Liver (tissue), 9 donors: ENCODE results near the gene PVALEF. TPM values are rescaled to one million over a fixed set of nuclear protein-coding genes. Genes with fewer than 3 reads are reported as not detected.

Source experiments
- DNase-seq: peaks from one replicate; pipeline ENCODE4 v3.0.0-alpha.2; 2017; ENCODE audit warnings: low spot score
- H3K27ac ChIP-seq, 2 donors: one replicate each; pipeline ENCODE4 v1.7.0; 2013; ENCODE audit warnings: inconsistent platforms in 2 of 2, low read length in 2 of 2, control low read depth in 1 of 2, low read depth in 1 of 2, mild to moderate bottlenecking in 1 of 2
- H3K27me3 ChIP-seq, 4 donors: one replicate each; pipeline versions ENCODE4 v1.6.1 to v1.7.0; 2013; ENCODE audit warnings: low read length in 3 of 4, inconsistent platforms in 1 of 4, mild to moderate bottlenecking in 1 of 4, moderate library complexity in 1 of 4; ENCODE audit not compliant: control insufficient read depth in 4 of 4, insufficient read depth in 4 of 4
- H3K36me3 ChIP-seq, 4 donors: one replicate each; pipeline versions ENCODE4 v1.6.1 to v1.7.0; 2013; ENCODE audit warnings: low read length in 3 of 4, mild to moderate bottlenecking in 3 of 4, low read depth in 1 of 4, moderate library complexity in 1 of 4; ENCODE audit not compliant: control insufficient read depth in 4 of 4, insufficient read depth in 3 of 4
- H3K4me1 ChIP-seq, 4 donors: one replicate each; pipeline versions ENCODE4 v1.6.1 to v1.7.0; 2013; ENCODE audit warnings: low read length in 3 of 4, mild to moderate bottlenecking in 3 of 4, moderate library complexity in 1 of 4; ENCODE audit not compliant: control insufficient read depth in 4 of 4, insufficient read depth in 4 of 4
- H3K4me3 ChIP-seq, 3 donors: one replicate each; pipeline versions ENCODE4 v1.6.1 to v1.7.0; 2013; ENCODE audit warnings: low read length in 3 of 3, control low read depth in 1 of 3, low read depth in 1 of 3, mild to moderate bottlenecking in 1 of 3
- H3K9ac ChIP-seq, 2 donors: one replicate each; pipeline ENCODE4 v1.7.0; 2013; ENCODE audit warnings: low read length in 2 of 2, mild to moderate bottlenecking in 2 of 2, moderate library complexity in 2 of 2, control low read depth in 1 of 2, low read depth in 1 of 2
- H3K9me3 ChIP-seq, 4 donors: one replicate each; pipeline versions ENCODE4 v1.6.1 to v1.7.0; 2013; ENCODE audit warnings: low read length in 3 of 4; ENCODE audit not compliant: control insufficient read depth in 4 of 4
- ATF3 ChIP-seq: IDR thresholded peaks from 2 replicates; pipeline ENCODE4 v1.6.1; 2016; ENCODE audit warnings: antibody characterized with exemption
- CTCF ChIP-seq: fragments of 150-350 bp; IDR thresholded peaks from 2 replicates; pipeline ENCODE4 v1.5.1; 2017; ENCODE audit warnings: improper control_type of control experiment, low read depth, low read length; ENCODE audit not compliant: missing input control
- EGR1 ChIP-seq, 2 donors: IDR thresholded peaks; 2 replicates each; pipeline ENCODE4 v1.6.1; 2016 to 2018; ENCODE audit warnings: antibody characterized with exemption in 2 of 2, low read depth in 2 of 2
- FOXA1 ChIP-seq: IDR thresholded peaks from 2 replicates; pipeline ENCODE4 v1.6.1; 2016; ENCODE audit warnings: antibody characterized with exemption
- FOXA2 ChIP-seq: IDR thresholded peaks from 2 replicates; pipeline ENCODE4 v1.6.1; 2016; ENCODE audit warnings: antibody characterized with exemption
- GABPA ChIP-seq, 2 donors: IDR thresholded peaks in 1 of 2; conservative IDR thresholded peaks in 1 of 2; 2 replicates each; pipeline ENCODE4 v1.6.1; 2016; ENCODE audit warnings: antibody characterized with exemption in 2 of 2, mild to moderate bottlenecking in 1 of 2, moderate library complexity in 1 of 2
- HNF4A ChIP-seq, 2 donors: conservative IDR thresholded peaks; 2 replicates each; pipeline ENCODE4 v1.6.1; 2016; ENCODE audit warnings: antibody characterized with exemption in 2 of 2, mild to moderate bottlenecking in 2 of 2
- HNF4G ChIP-seq: IDR thresholded peaks from 2 replicates; pipeline ENCODE4 v1.6.1; 2016; ENCODE audit warnings: antibody characterized with exemption
- JUND ChIP-seq, 2 donors: IDR thresholded peaks; 2 replicates each; pipeline ENCODE4 v1.6.1; 2016; ENCODE audit warnings: antibody characterized with exemption in 2 of 2
- MAX ChIP-seq: IDR thresholded peaks from 2 replicates; pipeline ENCODE4 v1.6.1; 2016; ENCODE audit warnings: antibody characterized with exemption
- NR2F2 ChIP-seq: IDR thresholded peaks from 2 replicates; pipeline ENCODE4 v1.6.1; 2016; ENCODE audit warnings: antibody characterized with exemption
- RAD21 ChIP-seq, 2 donors: IDR thresholded peaks; 2 replicates each; pipeline ENCODE4 v1.6.1; 2016; ENCODE audit warnings: antibody characterized with exemption in 2 of 2, mild to moderate bottlenecking in 2 of 2
- REST ChIP-seq: IDR thresholded peaks from 2 replicates; pipeline ENCODE4 v1.6.1; 2016; ENCODE audit warnings: antibody characterized with exemption, mild to moderate bottlenecking
- RXRA ChIP-seq, 2 donors: IDR thresholded peaks; 2 replicates each; pipeline ENCODE4 v1.6.1; 2017 to 2018; ENCODE audit warnings: antibody characterized with exemption in 2 of 2, mild to moderate bottlenecking in 1 of 2
- SP1 ChIP-seq: IDR thresholded peaks from 2 replicates; pipeline ENCODE4 v1.6.1; 2018; ENCODE audit warnings: antibody characterized with exemption, mild to moderate bottlenecking
- TAF1 ChIP-seq: conservative IDR thresholded peaks from 2 replicates; pipeline ENCODE4 v1.6.1; 2016; ENCODE audit warnings: antibody characterized with exemption, mild to moderate bottlenecking
- YY1 ChIP-seq: IDR thresholded peaks from 2 replicates; pipeline ENCODE4 v1.6.1; 2016; ENCODE audit warnings: antibody characterized with exemption, mild to moderate bottlenecking
- ZBTB33 ChIP-seq: IDR thresholded peaks from 2 replicates; pipeline ENCODE4 v1.6.1; 2016; ENCODE audit warnings: antibody characterized with exemption
- WGBS: extraction: QIAGEN DNeasy Blood & Tissue Kit; methylation state at CpG from one replicate; pipeline ENCODE4 v1.1.7; 2013; 5-methylcytosine and 5-hydroxymethylcytosine counted together
- polyA plus RNA-seq, 2 donors: library from polyadenylated mRNA; stranded (reverse) in 1 of 2; unstranded in 1 of 2; fragments of 200-250 nt in 1 of 2; fragments of >200 nt in 1 of 2; fragmentation: Nextera tagmentation in 1 of 2; extraction: Ambion mirVana in 1 of 2; gene quantifications; one replicate each; pipeline versions ENCODE4 v1.2.1 to v1.2.3, GENCODE V29; 2013 to 2015
- total RNA-seq, 2 donors: library from RNA; depleted of rRNA; stranded (reverse); fragments of >200 nt; gene quantifications; one replicate each; pipeline ENCODE4 v1.2.3, GENCODE V29; 2014
- donor health status: healthy.
- donor health status: healthy.
- donor health status: healthy.
- donor health status: healthy.
- donor health status: healthy.

The PVALEF gene
- total and polyA plus RNA-seq, 4 donors, result not detected

- no peaks in the 10 kb centered on the region for H3K4me1 ChIP-seq
- no peaks in the 10 kb centered on the region for H3K36me3 ChIP-seq
- H3K27me3 ChIP-seq, result no peaks in the 10 kb centered on the region
- no peak overlapping the region for H3K27ac ChIP-seq
- no peak for DNase-seq
- no peak overlapping the region for H3K9ac ChIP-seq
- H3K4me3 ChIP-seq, result no peak overlapping the region
- 84% methylated on average over 8 of the region's 8 CpGs for WGBS
- no peaks in the 10 kb centered on the region for H3K9me3 ChIP-seq
- TF ChIP-seq JUND (IDR thresholded peaks at IDR 0.05) (no peak), HNF4G (no peak), ATF3 (no peak), HNF4A (conservative IDR thresholded peaks at IDR 0.05) (no peak), FOXA1 (no peak), REST (no peak), CTCF (no peak), YY1 (no peak), FOXA2 (no peak), GABPA (IDR thresholded peaks at IDR 0.05 in 1 of 2, conservative IDR thresholded peaks at IDR 0.05 in 1 of 2) (no peak)
Measured at GRCh38 chr17:81171941-81172340, 6.6 kb downstream of the PVALEF start.

GRCh38 chr17:81173052-81173761, 7.9 kb downstream of the PVALEF start:
- no peaks in the 10 kb centered on the region for H3K9me3 ChIP-seq
- H3K9ac ChIP-seq, result no peak overlapping the region
- no peak overlapping the region for H3K4me3 ChIP-seq
- H3K4me1 ChIP-seq, result no peaks in the 10 kb centered on the region
- no peak for DNase-seq
- no peaks in the 10 kb centered on the region for H3K36me3 ChIP-seq
- H3K27me3 ChIP-seq, result no peaks in the 10 kb centered on the region
- WGBS, result 92% methylated on average over 11 of the region's 11 CpGs
- no peak overlapping the region for H3K27ac ChIP-seq
- TF ChIP-seq ZBTB33, result no peak
- TF ChIP-seq GABPA (IDR thresholded peaks at IDR 0.05 in 1 of 2, conservative IDR thresholded peaks at IDR 0.05 in 1 of 2), result no peak
- TF ChIP-seq YY1, result no peak
- no peak for TF ChIP-seq TAF1
- no peak for TF ChIP-seq EGR1 (IDR thresholded peaks at IDR 0.05; ENCODE audit: low read depth in 2 of 2)
- no peak for TF ChIP-seq ATF3
- no peak for TF ChIP-seq RAD21 (IDR thresholded peaks at IDR 0.05)
- TF ChIP-seq HNF4G, result no peak
- TF ChIP-seq MAX, result no peak
- no peak for TF ChIP-seq RXRA (IDR thresholded peaks at IDR 0.05)
- no peak for TF ChIP-seq CTCF
- TF ChIP-seq SP1, result no peak
- TF ChIP-seq FOXA1, result no peak
- no peak for TF ChIP-seq FOXA2
- no peak for TF ChIP-seq JUND (IDR thresholded peaks at IDR 0.05)
- TF ChIP-seq HNF4A (conservative IDR thresholded peaks at IDR 0.05), result no peak
- TF ChIP-seq NR2F2, result no peak
